Prostate gland (tissue), 2 donors: ENCODE measurements around the gene ETV5.

Source experiments
- CTCF ChIP-seq, 4 experiments: fragments of 200-600 bp in 2 of 4; fragments of 450-650 bp in 2 of 4; sonication (generic) in 2 of 4; IDR thresholded peaks; 1 replicate in 3 of 4; 2 replicates in 1 of 4; pipeline ENCODE4 v1.5.1; 2016 to 2019; ENCODE audit warnings: antibody characterized with exemption in 4 of 4, mild to moderate bottlenecking in 2 of 4, moderate library complexity in 2 of 4
- POLR2A ChIP-seq: fragments of 450-650 bp; IDR thresholded peaks from one replicate; pipeline ENCODE4 v1.6.1; 2016; ENCODE audit warnings: antibody characterized with exemption, mild to moderate bottlenecking
- POLR2AphosphoS5 ChIP-seq: sonication (generic); formaldehyde crosslinking; IDR thresholded peaks from one replicate; pipeline ENCODE4 v1.6.1; 2017; ENCODE audit warnings: antibody characterized with exemption

GRCh38 chr3:186108941-186109865, at the start of gene ETV5:
- TF ChIP-seq CTCF (IDR thresholded peaks at IDR 0.05) (peak in 1 of 4 experiments; percentile 8), POLR2A (peak; percentile 64), POLR2AphosphoS5 (peak; percentile 92)
